ENCODE results near the gene SOX5.
"Not testable (repeated sequence)": the region's sequence is repeated elsewhere in the genome, so short reads cannot be mapped to it uniquely, and the experiment has no call there.

SOX5 gene

DNA sequence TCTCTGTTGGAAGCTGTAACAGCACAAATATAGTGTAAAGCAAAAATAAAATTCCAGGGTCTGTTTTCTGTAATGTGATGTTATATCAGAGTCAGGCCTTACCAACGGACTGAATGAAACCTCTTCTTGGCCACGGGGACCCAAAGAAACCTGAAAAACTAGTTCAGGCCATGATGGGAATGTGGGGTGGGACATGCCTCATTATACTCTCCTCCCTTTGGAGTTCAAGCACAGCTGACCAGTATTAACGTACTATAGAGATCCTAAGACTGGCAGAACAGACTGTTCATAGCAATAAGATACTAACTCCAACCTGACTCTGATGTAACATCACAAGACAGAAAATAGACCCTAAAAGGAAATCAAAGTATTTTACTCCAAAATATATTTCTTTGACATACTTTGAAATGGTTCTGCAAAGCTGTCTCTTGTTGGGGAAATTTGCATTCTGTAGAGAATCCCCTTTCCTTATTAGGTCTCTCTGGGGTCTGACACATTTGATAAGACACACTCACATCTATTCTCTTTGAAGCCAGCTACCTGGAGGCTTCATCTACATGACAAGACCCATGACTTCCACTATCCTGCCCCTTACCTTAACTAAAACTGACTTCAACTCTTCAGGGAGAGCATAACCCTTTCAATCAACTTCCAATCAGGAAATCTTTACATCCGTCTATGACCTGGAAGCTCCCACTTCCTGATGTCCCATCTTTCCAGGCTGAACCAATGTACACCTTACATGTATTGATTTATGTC, 444.6 kb downstream of the SOX5 start:
- peaks cover 4% of the 10 kb centered on the region for H3K4me1 Mint-ChIP-seq
- no peaks in the 10 kb centered on the region for H3K36me3 Mint-ChIP-seq (ENCODE audit: low read depth)
- H3K27ac Mint-ChIP-seq: peak overlapping the region; percentile 23
- H3K27me3 Mint-ChIP-seq (ENCODE audit: low read depth, poor library complexity): peaks cover 4% of the 10 kb centered on the region
- no peak for DNase-seq
- H3K4me3 Mint-ChIP-seq: no peak overlapping the region
- H3K9me3 Mint-ChIP-seq: no peaks in the 10 kb centered on the region
- TF ChIP-seq, protein P1, sequence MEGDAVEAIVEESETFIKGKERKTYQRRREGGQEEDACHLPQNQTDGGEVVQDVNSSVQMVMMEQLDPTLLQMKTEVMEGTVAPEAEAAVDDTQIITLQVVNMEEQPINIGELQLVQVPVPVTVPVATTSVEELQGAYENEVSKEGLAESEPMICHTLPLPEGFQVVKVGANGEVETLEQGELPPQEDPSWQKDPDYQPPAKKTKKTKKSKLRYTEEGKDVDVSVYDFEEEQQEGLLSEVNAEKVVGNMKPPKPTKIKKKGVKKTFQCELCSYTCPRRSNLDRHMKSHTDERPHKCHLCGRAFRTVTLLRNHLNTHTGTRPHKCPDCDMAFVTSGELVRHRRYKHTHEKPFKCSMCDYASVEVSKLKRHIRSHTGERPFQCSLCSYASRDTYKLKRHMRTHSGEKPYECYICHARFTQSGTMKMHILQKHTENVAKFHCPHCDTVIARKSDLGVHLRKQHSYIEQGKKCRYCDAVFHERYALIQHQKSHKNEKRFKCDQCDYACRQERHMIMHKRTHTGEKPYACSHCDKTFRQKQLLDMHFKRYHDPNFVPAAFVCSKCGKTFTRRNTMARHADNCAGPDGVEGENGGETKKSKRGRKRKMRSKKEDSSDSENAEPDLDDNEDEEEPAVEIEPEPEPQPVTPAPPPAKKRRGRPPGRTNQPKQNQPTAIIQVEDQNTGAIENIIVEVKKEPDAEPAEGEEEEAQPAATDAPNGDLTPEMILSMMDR (IDR thresholded peaks at IDR 0.05): no peak

DNA sequence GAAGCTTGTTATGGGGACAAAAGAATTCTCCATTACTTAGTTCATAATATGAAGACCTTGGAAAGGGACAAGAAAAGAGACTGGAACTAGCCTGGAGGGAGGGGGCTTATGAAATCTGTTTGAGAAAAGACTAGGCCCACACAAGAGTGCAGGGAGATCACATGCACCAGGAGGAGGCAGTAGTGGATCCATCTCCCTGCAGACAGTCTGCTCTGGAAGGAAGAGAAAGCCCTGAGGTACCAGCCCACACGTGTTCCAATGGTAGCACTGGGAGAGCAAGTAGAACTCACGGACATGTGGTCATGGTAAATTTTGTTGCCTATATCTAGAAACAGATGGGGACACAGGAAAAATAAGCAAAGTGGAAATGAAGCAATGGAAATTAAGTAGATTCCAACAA, 445.4 kb downstream of the SOX5 start:
- no peak for DNase-seq
- Mint-ChIP-seq H3K9me3 (peaks cover under 1% of the 10 kb centered on the region), H3K27ac (no peak overlapping the region), H3K4me1 (no peaks in the 10 kb centered on the region), H3K36me3 (ENCODE audit: low read depth) (no peaks in the 10 kb centered on the region), H3K27me3 (ENCODE audit: low read depth, poor library complexity) (peaks cover 4% of the 10 kb centered on the region), H3K4me3 (no peak overlapping the region)
- TF ChIP-seq, protein P1 (IDR thresholded peaks at IDR 0.05): no peak

DNA sequence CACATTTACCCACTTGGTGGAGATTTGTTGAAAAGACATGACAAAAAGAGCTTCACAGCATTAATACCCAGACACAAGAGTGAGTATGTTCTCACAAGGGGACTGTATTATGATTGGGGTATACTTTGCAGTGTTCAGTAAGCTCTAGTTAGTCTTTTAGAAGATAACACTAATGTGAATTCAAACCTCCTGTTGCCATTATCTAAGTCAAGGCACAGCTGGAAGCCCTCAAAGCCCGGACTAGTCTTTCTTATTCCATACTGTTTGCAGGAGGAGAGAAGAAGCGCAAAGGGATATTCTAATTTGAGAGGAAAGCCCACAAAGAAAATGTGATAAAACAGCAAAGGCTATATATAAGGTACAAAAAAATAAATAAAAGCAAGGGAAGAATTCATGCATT, 445.9 kb downstream of the SOX5 start:
- no peaks in the 10 kb centered on the region for H3K4me1 Mint-ChIP-seq
- peaks cover 6% of the 10 kb centered on the region for H3K9me3 Mint-ChIP-seq
- H3K36me3 Mint-ChIP-seq (ENCODE audit: low read depth): no peaks in the 10 kb centered on the region
- no peak overlapping the region for H3K4me3 Mint-ChIP-seq
- TF ChIP-seq, protein P1 (IDR thresholded peaks at IDR 0.05): no peak
- H3K27ac Mint-ChIP-seq: no peak overlapping the region
- peaks cover 4% of the 10 kb centered on the region for H3K27me3 Mint-ChIP-seq (ENCODE audit: low read depth, poor library complexity)
- no peak for DNase-seq

DNA sequence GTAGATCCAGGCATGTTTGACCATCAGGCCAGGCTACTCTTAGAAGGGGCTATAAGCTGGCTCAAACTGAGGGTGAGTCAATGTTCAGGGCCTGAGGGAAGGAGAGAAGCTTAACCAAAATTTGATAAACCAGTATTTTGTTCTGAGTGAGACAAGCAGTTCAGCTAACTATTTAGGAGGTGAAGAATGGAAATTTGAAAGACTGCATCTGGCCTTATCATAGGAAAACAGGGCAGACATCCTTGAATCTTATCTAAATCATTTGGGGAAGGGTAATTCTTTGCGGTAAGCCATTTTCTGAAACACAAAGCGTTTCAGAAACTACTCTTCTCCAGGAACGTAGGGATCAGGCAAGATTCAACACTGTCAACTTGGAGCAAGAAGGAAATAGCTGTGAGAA, 447.2 kb downstream of the SOX5 start:
- H3K9me3 Mint-ChIP-seq: peaks cover 9% of the 10 kb centered on the region
- no peak overlapping the region for H3K27ac Mint-ChIP-seq
- TF ChIP-seq, protein P1 (IDR thresholded peaks at IDR 0.05): no peak
- H3K4me1 Mint-ChIP-seq: no peaks in the 10 kb centered on the region
- peaks cover 4% of the 10 kb centered on the region for H3K27me3 Mint-ChIP-seq (ENCODE audit: low read depth, poor library complexity)
- no peaks in the 10 kb centered on the region for H3K36me3 Mint-ChIP-seq (ENCODE audit: low read depth)
- no peak overlapping the region for H3K4me3 Mint-ChIP-seq
- no peak for DNase-seq

DNA sequence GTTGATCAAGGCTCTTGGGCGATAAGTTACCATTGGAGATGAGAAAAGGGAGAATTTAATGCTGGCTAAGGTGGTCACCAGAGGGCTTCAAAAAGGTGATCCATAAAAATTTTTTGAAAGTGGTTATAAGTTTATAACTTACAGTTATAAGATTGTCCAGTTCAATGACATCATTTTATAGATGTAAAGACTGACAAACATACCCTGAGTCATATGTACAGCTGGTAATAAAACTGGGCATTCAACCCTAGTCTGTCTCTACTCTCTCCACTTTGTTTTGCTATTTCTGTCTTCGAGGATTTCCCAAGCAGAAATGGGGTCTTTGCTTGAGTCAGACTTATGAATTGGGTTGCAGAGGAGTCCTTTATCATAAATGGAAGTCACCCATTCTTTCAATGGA, 454.0 kb downstream of the SOX5 start:
- DNase-seq: no peak
- Mint-ChIP-seq H3K9me3 (peaks cover 35% of the 10 kb centered on the region), H3K27ac (no peak overlapping the region), H3K27me3 (ENCODE audit: low read depth, poor library complexity) (no peaks in the 10 kb centered on the region), H3K36me3 (ENCODE audit: low read depth) (peaks cover 3% of the 10 kb centered on the region), H3K4me3 (no peak overlapping the region), H3K4me1 (peaks cover 12% of the 10 kb centered on the region)
- TF ChIP-seq, protein P1 (IDR thresholded peaks at IDR 0.05): no peak

DNA sequence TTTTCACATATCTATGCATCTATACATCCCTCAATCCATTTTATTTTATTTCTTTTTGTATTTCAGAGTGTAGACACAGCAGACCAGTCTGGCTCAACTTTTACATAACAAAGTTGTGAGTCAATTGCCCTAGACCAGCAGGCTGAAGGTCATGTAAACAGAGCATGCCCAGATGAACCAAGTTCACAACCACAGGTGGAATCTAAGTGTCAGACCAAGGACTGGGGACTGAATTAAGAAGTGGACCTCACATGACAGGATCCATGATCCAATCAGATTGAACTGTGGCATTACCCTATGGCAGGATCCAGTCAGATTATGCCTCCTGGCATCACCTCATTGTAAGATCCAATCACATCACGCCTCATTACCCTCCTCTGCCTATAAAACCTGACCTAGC, 455.8 kb downstream of the SOX5 start:
- Mint-ChIP-seq H3K4me1 (peaks cover 12% of the 10 kb centered on the region), H3K36me3 (ENCODE audit: low read depth) (peaks cover 4% of the 10 kb centered on the region), H3K4me3 (no peak overlapping the region), H3K9me3 (peaks cover 35% of the 10 kb centered on the region), H3K27ac (peak overlapping the region; percentile 42), H3K27me3 (ENCODE audit: low read depth, poor library complexity) (no peaks in the 10 kb centered on the region)
- DNase-seq: no peak
- TF ChIP-seq, protein P1 (IDR thresholded peaks at IDR 0.05): no peak

DNA sequence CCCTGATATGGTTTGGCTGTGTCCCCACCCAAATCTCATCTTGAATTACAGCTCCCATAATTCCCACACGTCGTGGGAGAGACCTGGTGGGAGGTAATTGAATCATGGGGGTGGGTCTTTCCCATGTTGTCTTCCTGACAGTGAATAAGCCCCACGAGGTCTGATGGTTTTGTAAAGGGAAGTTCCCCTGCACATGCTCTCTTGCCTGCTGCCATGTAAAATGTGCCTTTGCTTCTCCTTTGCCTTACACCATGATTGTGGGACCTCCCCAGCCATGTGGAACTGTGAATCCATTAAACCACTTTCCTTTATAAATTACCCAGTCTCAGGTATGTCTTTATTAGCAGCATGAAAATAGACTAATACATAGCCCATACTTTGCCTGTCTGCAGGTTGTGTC, 458.4 kb downstream of the SOX5 start:
- Mint-ChIP-seq H3K9me3 (peaks cover 31% of the 10 kb centered on the region), H3K4me1 (peaks cover 12% of the 10 kb centered on the region)
- H3K27me3 Mint-ChIP-seq (ENCODE audit: low read depth, poor library complexity); H3K36me3 Mint-ChIP-seq (ENCODE audit: low read depth); DNase-seq; H3K27ac Mint-ChIP-seq; H3K4me3 Mint-ChIP-seq: not testable (repeated sequence)

Data from nephron progenitor cell (in vitro differentiated cells).